GM21360 (cell line): Measurements from ENCODE around the gene CHN1.

Experiments used
- ATAC-seq: cut with Tn5 transposase; IDR thresholded peaks from one replicate; pipeline ENCODE4 v1.9.1; 2021; ENCODE audit warnings: mild to moderate bottlenecking, moderate library complexity; ENCODE audit not compliant: unreplicated experiment

CHN1 gene

GRCh38 chr2:174772472-174772801 is 232.7 kb downstream of the CHN1 start:
- no peak for ATAC-seq

GRCh38 chr2:174771631-174772471 is 233.3 kb downstream of the CHN1 start:
- no peak for ATAC-seq

GRCh38 chr2:174771136-174771535 is 234.0 kb downstream of the CHN1 start:
- no peak for ATAC-seq

DNA sequence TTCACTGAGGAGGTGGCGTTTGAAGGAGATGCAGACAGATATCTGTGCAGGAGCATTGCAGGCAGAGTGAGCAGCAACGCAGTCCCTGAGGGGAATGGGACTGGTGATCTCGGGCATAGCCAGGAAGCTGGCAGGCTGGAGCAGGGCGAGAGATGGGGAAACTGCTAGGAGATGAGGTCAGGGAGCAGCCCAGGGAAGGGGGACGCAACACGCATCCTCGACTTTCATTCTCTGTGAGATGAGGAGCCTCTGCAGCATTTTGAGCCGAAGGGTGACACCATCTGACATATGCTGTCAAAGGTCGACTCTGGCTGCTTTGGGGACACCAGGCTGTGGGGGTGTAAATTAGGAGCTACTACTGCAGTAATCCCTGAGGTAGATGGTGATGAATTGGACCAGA is 236.6 kb downstream of the CHN1 start:
- no peak for ATAC-seq

GRCh38 chr2:174766271-174766670 is 238.9 kb downstream of the CHN1 start:
- no peak for ATAC-seq

DNA sequence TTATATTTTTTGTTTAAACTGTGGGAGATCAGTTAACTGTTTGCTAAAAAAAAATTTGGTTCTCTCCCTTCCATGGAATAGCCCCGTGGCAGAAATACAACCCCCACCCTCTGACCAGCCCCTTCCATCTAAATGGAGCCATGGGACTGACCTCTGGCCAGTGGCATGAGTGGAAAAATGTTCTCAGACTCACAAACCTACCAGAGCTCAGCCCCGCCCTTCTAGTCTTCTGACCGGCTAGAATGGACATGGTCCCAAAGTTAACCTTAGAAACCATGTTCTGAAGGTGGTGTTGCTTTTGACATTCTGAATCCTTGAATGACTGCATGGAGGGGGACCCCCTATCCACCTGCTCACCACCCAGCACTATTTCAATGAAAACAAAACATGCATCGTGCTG is 239.6 kb downstream of the CHN1 start:
- no peak for ATAC-seq

DNA sequence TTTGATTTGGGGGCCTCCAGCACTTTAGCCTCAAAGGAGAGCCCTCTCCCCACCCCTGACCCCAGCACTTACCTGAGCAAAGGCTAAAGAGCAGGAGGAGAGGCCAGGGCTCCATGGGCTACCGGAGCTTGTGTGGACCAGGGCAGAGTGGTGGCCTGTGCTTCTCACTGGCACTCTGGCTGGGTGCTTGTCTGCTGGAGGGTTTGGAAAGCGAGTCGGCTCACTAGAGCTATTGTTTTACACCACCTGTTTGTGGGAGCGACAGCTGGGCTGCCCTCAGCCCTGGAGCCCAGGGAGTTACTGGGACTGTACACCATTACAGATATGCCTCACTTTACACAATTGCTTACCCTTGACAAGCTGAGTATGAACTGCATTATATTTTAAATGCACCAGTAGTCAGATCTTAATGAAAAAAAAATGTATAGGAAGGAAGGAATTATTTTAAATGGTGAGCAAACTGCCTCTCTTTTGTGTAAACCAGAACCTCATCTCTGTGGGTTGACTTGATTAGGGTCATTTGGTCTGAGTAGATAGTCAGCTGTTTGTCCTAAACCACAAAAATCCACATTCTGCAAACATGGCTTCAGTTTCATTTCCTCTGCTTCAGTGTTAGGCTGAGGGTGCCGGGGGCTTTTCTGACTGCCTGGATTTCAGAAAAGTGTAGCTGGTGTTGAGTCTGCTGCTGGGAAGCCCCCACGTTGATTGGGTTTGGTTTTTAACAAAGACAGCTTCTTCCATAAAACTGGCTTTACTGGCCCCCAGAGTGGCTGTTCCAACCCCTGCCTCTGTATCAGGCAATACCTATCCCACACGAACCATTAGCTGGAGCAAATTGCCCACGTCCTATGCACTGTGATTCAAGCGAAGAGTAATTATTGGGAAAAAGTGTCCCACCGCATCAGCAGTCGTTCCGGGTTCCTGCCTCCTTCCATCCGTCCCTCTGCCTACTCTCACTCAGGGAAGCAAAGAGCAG is 240.6 kb downstream of the CHN1 start, which contains the start of gene CHRNA1:
CHRNA1 (minus strand) TSS at position 193 of the 976 bp plus-strand sequence; CDS start at position 115, 78 bp downstream.
- no peak for ATAC-seq

DNA sequence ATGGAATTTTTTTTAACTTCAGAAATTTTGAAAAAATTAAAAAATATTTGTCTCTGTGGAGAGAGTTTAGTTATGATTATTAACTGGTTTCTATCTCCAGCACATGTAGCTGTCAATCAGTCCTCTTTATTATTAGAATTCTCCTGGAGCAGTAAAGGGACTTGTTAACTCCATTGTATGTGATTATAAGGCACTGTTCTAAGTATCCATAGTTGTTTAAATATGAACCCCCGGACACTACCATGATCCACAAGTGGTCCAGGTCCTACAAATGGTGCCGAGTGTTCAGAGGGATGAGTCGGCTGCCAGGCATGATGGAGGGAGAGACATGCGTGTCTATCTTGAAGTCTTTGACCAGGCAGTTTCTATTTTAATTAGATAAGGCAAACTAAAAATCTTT is 241.4 kb downstream of the CHN1 start:
- no peak for ATAC-seq

- ATAC-seq = no peak
These were observed 242.7 kb downstream of the CHN1 start for GRCh38 chr2:174762464-174762863.

- no peak for ATAC-seq
These were observed 243.3 kb downstream of the CHN1 start for GRCh38 chr2:174761837-174762236.

GRCh38 chr2:174760845-174761473 is 244.2 kb downstream of the CHN1 start:
- ATAC-seq = no peak

- ATAC-seq = no peak
These were observed 245.7 kb downstream of the CHN1 start for GRCh38 chr2:174759381-174760065.

GRCh38 chr2:174756743-174757142 is 248.4 kb downstream of the CHN1 start:
- no peak for ATAC-seq

DNA sequence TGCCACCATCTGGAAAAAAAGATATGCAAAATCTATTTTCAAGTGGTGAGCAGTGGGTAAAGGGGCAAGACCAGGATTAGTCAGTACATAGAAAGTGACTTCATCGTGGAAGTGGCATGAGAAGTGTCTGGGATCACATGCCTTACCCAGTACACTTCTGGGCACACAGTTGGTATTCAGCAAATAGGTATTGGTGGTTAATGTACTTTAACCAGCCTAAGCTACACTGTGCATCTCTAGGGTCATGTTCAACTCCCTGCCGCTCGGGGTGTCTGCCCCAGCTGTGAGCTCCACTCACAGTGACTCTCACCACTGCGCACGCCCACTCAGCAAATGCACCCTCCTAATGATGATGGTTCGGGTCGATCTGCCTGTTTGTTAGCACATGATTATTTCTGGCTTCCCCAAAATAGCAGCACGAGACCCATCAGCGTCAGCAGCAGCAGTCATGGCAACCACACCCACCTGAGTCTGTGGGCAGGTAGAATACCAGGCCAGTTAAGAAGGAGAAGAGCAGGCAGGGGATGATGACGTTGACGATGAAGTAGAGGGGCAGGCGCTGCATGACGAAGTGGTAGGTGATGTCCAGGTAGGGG is 252.0 kb downstream of the CHN1 start:
- ATAC-seq = peak; percentile 42

DNA sequence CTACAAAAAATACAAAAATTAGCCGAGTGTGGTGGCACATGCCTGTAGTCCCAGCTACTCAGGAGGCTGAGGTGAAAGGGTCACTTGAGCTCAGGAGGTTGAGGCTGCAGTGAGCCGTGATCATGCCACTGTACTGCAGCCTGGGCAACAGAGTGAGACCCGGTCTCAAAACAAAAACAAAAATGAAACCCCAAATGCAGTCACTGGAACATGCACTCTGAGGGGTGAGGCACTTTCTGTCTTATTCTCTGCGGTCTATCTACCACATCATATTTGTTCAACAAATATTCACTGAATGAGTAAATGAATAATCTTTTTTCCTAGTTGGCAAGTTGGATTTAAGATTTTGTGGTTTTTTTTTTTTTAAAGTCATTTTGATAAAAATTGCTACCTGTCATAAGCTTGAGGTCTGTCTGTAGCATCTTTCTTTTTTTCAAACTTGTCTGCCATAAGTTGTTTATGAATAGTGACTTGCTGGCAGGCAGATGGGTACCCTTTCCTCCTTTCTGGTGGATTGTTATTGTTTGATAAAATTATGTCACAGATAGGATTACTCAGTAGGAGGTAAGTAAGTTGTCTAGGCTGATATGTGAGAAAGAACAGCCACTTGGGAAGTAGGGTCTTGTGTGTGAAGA is 252.7 kb downstream of the CHN1 start:
- peak; percentile 64 for ATAC-seq

- peak; percentile 39 for ATAC-seq
These were observed 254.2 kb downstream of the CHN1 start for GRCh38 chr2:174750923-174751441.

GRCh38 chr2:174749793-174750192 is 255.4 kb downstream of the CHN1 start:
- ATAC-seq = no peak

- no peak for ATAC-seq
These were observed 256.2 kb downstream of the CHN1 start for GRCh38 chr2:174748948-174749347.
